WERI-Rb-1 (cell line): Measurements from ENCODE around the gene NANOG.
A peak's percentile ranks its signal among the peaks of the same experiment; 100 is the strongest.
"Not testable (repeated sequence)": the region's sequence is repeated elsewhere in the genome, so short reads cannot be mapped to it uniquely, and the experiment has no call there.

Source experiments
- DNase-seq: peaks from one replicate; pipeline ENCODE4 v3.0.0-alpha.2; 2020
- H3K27ac ChIP-seq: fragments of 250-450 bp; sonication (Bioruptor Pico); 2 replicates; pipeline ENCODE4 v1.5.1; 2020; ENCODE audit warnings: mild to moderate bottlenecking, moderate library complexity
- H3K27me3 ChIP-seq: fragments of 250-450 bp; sonication (Bioruptor Pico); 2 replicates; pipeline ENCODE4 v1.5.1; 2021; ENCODE audit warnings: mild to moderate bottlenecking, low read depth, moderate library complexity; ENCODE audit not compliant: insufficient read depth, severe bottlenecking
- H3K36me3 ChIP-seq: fragments of 250-450 bp; sonication (Bioruptor Pico); 2 replicates; pipeline ENCODE4 v1.5.1; 2020; ENCODE audit warnings: mild to moderate bottlenecking, moderate library complexity
- H3K4me3 ChIP-seq: 2 replicates; pipeline ENCODE4 v1.5.1; 2011; ENCODE audit warnings: low read depth, mild to moderate bottlenecking, control low read depth, low read length
- H3K9me3 ChIP-seq: fragments of 250-450 bp; sonication (Bioruptor Pico); 2 replicates; pipeline ENCODE4 v1.5.1; 2021; ENCODE audit warnings: mild to moderate bottlenecking, moderate library complexity; ENCODE audit not compliant: severe bottlenecking
- CTCF ChIP-seq: IDR thresholded peaks from 2 replicates; pipeline ENCODE4 v1.5.1; 2011; ENCODE audit warnings: low read depth, mild to moderate bottlenecking, control low read depth, inconsistent platforms, low read length

NANOG gene

GRCh38 chr12:7801460-7801859, 12.3 kb downstream of the NANOG start:
- Histone ChIP-seq H3K36me3 (no peaks in the 10 kb centered on the region), H3K27me3 (no peaks in the 10 kb centered on the region), H3K4me3 (no peak overlapping the region), H3K27ac (no peak overlapping the region), H3K9me3 (no peaks in the 10 kb centered on the region)
- no peak for DNase-seq
- TF ChIP-seq CTCF, result no peak

GRCh38 chr12:7806319-7806718, 17.1 kb downstream of the NANOG start:
- not testable (repeated sequence) for H3K27me3 ChIP-seq, DNase-seq, H3K4me3 ChIP-seq, H3K27ac ChIP-seq, H3K9me3 ChIP-seq, H3K36me3 ChIP-seq

GRCh38 chr12:7806863-7807487, 17.8 kb downstream of the NANOG start:
- Histone ChIP-seq H3K36me3 (no peaks in the 10 kb centered on the region), H3K4me3 (no peak overlapping the region), H3K9me3 (no peaks in the 10 kb centered on the region), H3K27me3 (no peaks in the 10 kb centered on the region), H3K27ac (no peak overlapping the region)
- DNase-seq, result peak; percentile 76
- TF ChIP-seq CTCF, result peak; percentile 79

- not testable (repeated sequence) for DNase-seq, H3K27ac ChIP-seq, H3K4me3 ChIP-seq, H3K36me3 ChIP-seq, H3K27me3 ChIP-seq, H3K9me3 ChIP-seq
Measured at GRCh38 chr12:7825754-7826153, 36.6 kb downstream of the NANOG start.

- not testable (repeated sequence) for H3K27ac ChIP-seq, H3K4me3 ChIP-seq, H3K9me3 ChIP-seq, H3K36me3 ChIP-seq, H3K27me3 ChIP-seq, DNase-seq
Measured at GRCh38 chr12:7829737-7830136, 40.5 kb downstream of the NANOG start.

GRCh38 chr12:7832059-7832696, 43.0 kb downstream of the NANOG start:
- peak; percentile 40 for TF ChIP-seq CTCF
- H3K27ac ChIP-seq, result no peak overlapping the region
- peak; percentile 60 for DNase-seq

GRCh38 chr12:7833201-7833600, 44.0 kb downstream of the NANOG start:
- not testable (repeated sequence) for H3K4me3 ChIP-seq, DNase-seq, H3K9me3 ChIP-seq, H3K27ac ChIP-seq, H3K36me3 ChIP-seq, H3K27me3 ChIP-seq

More at GRCh38 chr12:7832059-7832696, 43.0 kb downstream of the NANOG start:
- no peak overlapping the region for H3K4me3 ChIP-seq
- no peaks in the 10 kb centered on the region for H3K27me3 ChIP-seq
- H3K9me3 ChIP-seq, result no peaks in the 10 kb centered on the region
- no peaks in the 10 kb centered on the region for H3K36me3 ChIP-seq

- H3K27me3 ChIP-seq, result no peaks in the 10 kb centered on the region
- no peaks in the 10 kb centered on the region for H3K36me3 ChIP-seq
- TF ChIP-seq CTCF, result no peak
Measured at GRCh38 chr12:7833831-7834230, 44.6 kb downstream of the NANOG start.

More at GRCh38 chr12:7833831-7834230, 44.6 kb downstream of the NANOG start:
- no peak for DNase-seq
- no peak overlapping the region for H3K4me3 ChIP-seq
- no peaks in the 10 kb centered on the region for H3K9me3 ChIP-seq
- H3K27ac ChIP-seq, result no peak overlapping the region
